K562 (cell line): ENCODE results near the gene THEM5. TPM values are rescaled to one million over a fixed set of nuclear protein-coding genes. Genes with fewer than 3 reads are reported as not detected.

Experiments
- ATAC-seq: fragments of 200-7000 bp; cut with Tn5 transposase; 3 replicates; pipeline ENCODE4 v1.9.1; 2020; ENCODE audit warnings: moderate library complexity
- BruUV-seq: library from RNA; stranded (reverse); fragments of 400-500 nt; replicated peaks from 2 replicates; lab custom pipeline; 2021; lab: Mats Ljungman, UMichigan
- CTCF ChIA-PET: fragments of 300-600 bp; formaldehyde crosslinking; extraction: SDS; loops from one replicate; lab custom pipeline; 2021; ENCODE audit warnings: low intra/inter-chr PET ratio; lab: Yijun Ruan, JAX
- POLR2A ChIA-PET: fragments of 300-600, 350-650 bp; sonication (Branson Sonifier 250); formaldehyde crosslinking; extraction: SDS; loops from one replicate; lab custom pipeline; 2021; ENCODE audit warnings: antibody characterized with exemption, inconsistent platforms; lab: Yijun Ruan, JAX
- DNase-seq, 4 experiments: peaks; one replicate each; pipeline versions ENCODE4 v3.0.0 to v3.0.0-alpha.2; 2011 to 2018; ENCODE audit warnings: low spot score in 3 of 4, mixed read lengths in 3 of 4; ENCODE audit errors: extremely low read depth in 1 of 4
- FAIRE-seq: peaks from 2 replicates; lab custom pipeline; 2011; peaks lifted over from hg19 to GRCh38; lab: Jason Lieb, UNC
- H2AFZ ChIP-seq: 2 replicates; pipeline ENCODE4 v1.6.0; 2011; ENCODE audit warnings: low read depth, low read length, control low read depth, inconsistent platforms
- H3K27ac ChIP-seq: fragments of 200-600 bp; 3 replicates; pipeline ENCODE4 v1.8.0; 2011; ENCODE audit warnings: low read depth, mild to moderate bottlenecking, control low read depth, inconsistent platforms, low read length, moderate library complexity, mixed read lengths; ENCODE audit errors: extremely low read depth
- H3K27me3 ChIP-seq, 2 experiments: fragments of 300-600 bp in 1 of 2; 2 replicates in 1 of 2; 3 replicates in 1 of 2; pipeline versions ENCODE4 v1.6.0 to v1.8.0; 2011; ENCODE audit warnings: inconsistent platforms in 2 of 2, low read length in 2 of 2, mild to moderate bottlenecking in 1 of 2, mixed read lengths in 1 of 2, moderate library complexity in 1 of 2; ENCODE audit not compliant: control insufficient read depth in 2 of 2, insufficient read depth in 2 of 2
- H3K36me3 ChIP-seq: fragments of 300-600 bp; 3 replicates; pipeline ENCODE4 v1.8.0; 2011; ENCODE audit warnings: mild to moderate bottlenecking, low read length, inconsistent platforms; ENCODE audit not compliant: control insufficient read depth, insufficient read depth
- H3K4me1 ChIP-seq, 2 experiments: fragments of 200-600 bp in 1 of 2; replicated peaks in 1 of 2; 2 replicates in 1 of 2; 3 replicates in 1 of 2; pipeline versions ENCODE4 v1.5.1 to v1.8.0; 2011; ENCODE audit warnings: inconsistent platforms in 2 of 2, low read length in 2 of 2, mild to moderate bottlenecking in 1 of 2, mixed read lengths in 1 of 2, moderate library complexity in 1 of 2; ENCODE audit not compliant: control insufficient read depth in 2 of 2, insufficient read depth in 2 of 2
- H3K4me2 ChIP-seq: 2 replicates; pipeline ENCODE4 v1.6.1; 2011; ENCODE audit warnings: low read length, control low read depth, inconsistent platforms, mixed read lengths; ENCODE audit not compliant: insufficient read depth
- H3K4me3 ChIP-seq: fragments of 200-600 bp; sonication (generic), shearing (Covaris generic); 2 replicates; pipeline ENCODE4 v1.5.1; 2016; ENCODE audit warnings: control low read depth, inconsistent platforms
- H3K79me2 ChIP-seq: fragments of 200-600 bp; 3 replicates; pipeline ENCODE4 v1.8.0; 2011; ENCODE audit warnings: low read length, inconsistent platforms; ENCODE audit not compliant: control insufficient read depth, insufficient read depth
- H3K9ac ChIP-seq, 2 experiments: 2 replicates each; pipeline versions ENCODE4 v1.6.0 to v1.6.1; 2011; ENCODE audit warnings: low read depth in 2 of 2, low read length in 2 of 2, control low read depth in 1 of 2, inconsistent platforms in 1 of 2, mild to moderate bottlenecking in 1 of 2, mixed read lengths in 1 of 2; ENCODE audit not compliant: insufficient read depth in 1 of 2
- H3K9me1 ChIP-seq: one replicate; pipeline ENCODE4 v1.6.0; 2011; ENCODE audit warnings: inconsistent platforms, mild to moderate bottlenecking, low read length, moderate library complexity; ENCODE audit not compliant: control insufficient read depth, insufficient read depth
- H3K9me3 ChIP-seq: replicated peaks from 2 replicates; pipeline ENCODE4 v1.5.1; 2011; ENCODE audit warnings: low read depth, low read length, inconsistent platforms; ENCODE audit not compliant: control insufficient read depth, insufficient read depth
- H4K20me1 ChIP-seq: replicated peaks from 2 replicates; pipeline ENCODE4 v1.6.1; 2011; ENCODE audit warnings: low read length, inconsistent platforms, mixed read lengths; ENCODE audit not compliant: control insufficient read depth, insufficient read depth
- ADNP ChIP-seq: fragments of 200-800 bp; sonication (Bioruptor generic); IDR thresholded peaks from 2 replicates; pipeline ENCODE4 v1.6.1; 2016; ENCODE audit warnings: missing genetic modification characterization, missing compliant biosample characterization
- CREBBP ChIP-seq: IDR thresholded peaks from one replicate; pipeline ENCODE4 v1.6.1; 2012; ENCODE audit warnings: low read depth, mild to moderate bottlenecking, control low read depth, inconsistent platforms, low read length
- FOXJ2 ChIP-seq: fragments of 200-800 bp; sonication (Bioruptor generic); IDR thresholded peaks from 2 replicates; pipeline ENCODE4 v1.6.1; 2016; ENCODE audit warnings: missing genetic modification characterization, missing compliant biosample characterization
- ILF3 ChIP-seq: fragments of 450-650 bp; IDR thresholded peaks from 2 replicates; pipeline ENCODE4 v1.6.1; 2018; ENCODE audit warnings: antibody characterized with exemption, mild to moderate bottlenecking, moderate library complexity, borderline replicate concordance
- MED1 ChIP-seq: sonication (generic); formaldehyde crosslinking; IDR thresholded peaks from 2 replicates; pipeline ENCODE4 v1.8.1; 2023; ENCODE audit warnings: missing genetic modification reagents, borderline replicate concordance
- NFYB ChIP-seq: IDR thresholded peaks from 2 replicates; pipeline ENCODE4 v1.6.1; 2011; ENCODE audit warnings: mild to moderate bottlenecking, moderate library complexity; ENCODE audit not compliant: insufficient read length; ENCODE audit errors: extremely low read depth
- OTX1 ChIP-seq: fragments of 450-650 bp; formaldehyde crosslinking; IDR thresholded peaks from 2 replicates; pipeline ENCODE4 v1.4.0; 2022; ENCODE audit warnings: mild to moderate bottlenecking
- PTTG1 ChIP-seq: fragments of 450-650 bp; IDR thresholded peaks from 2 replicates; pipeline ENCODE4 v1.6.1; 2016; ENCODE audit warnings: low read depth, mild to moderate bottlenecking, missing genetic modification characterization, missing compliant biosample characterization
- SIX5 ChIP-seq, 2 experiments: IDR thresholded peaks; 2 replicates each; pipeline ENCODE4 v1.6.1; 2011; ENCODE audit warnings: low read length in 2 of 2, borderline replicate concordance in 1 of 2, low read depth in 1 of 2, mild to moderate bottlenecking in 1 of 2, moderate library complexity in 1 of 2; ENCODE audit not compliant: insufficient read depth in 1 of 2
- SMAD2 ChIP-seq: fragments of 150-350 bp; IDR thresholded peaks from 2 replicates; pipeline ENCODE4 v1.6.1; 2014; ENCODE audit warnings: low read depth, mild to moderate bottlenecking, low read length
- SMARCA5 ChIP-seq: fragments of 450-650 bp; IDR thresholded peaks from 2 replicates; pipeline ENCODE4 v1.6.1; 2016
- SREBF1 ChIP-seq: fragments of 150-350 bp; IDR thresholded peaks from 2 replicates; pipeline ENCODE4 v1.6.1; 2014; ENCODE audit warnings: antibody characterized with exemption, low read depth, low read length, borderline replicate concordance
- ZKSCAN8 ChIP-seq: fragments of 200-800 bp; sonication (Bioruptor generic); IDR thresholded peaks from 2 replicates; pipeline ENCODE4 v1.6.1; 2016; ENCODE audit warnings: missing genetic modification characterization, missing compliant biosample characterization
- ZNF197 ChIP-seq: fragments of 200-800 bp; sonication (Bioruptor generic); IDR thresholded peaks from 2 replicates; pipeline ENCODE4 v1.6.1; 2016; ENCODE audit warnings: low read depth, missing genetic modification characterization, missing compliant biosample characterization
- ZNF212 ChIP-seq: fragments of 450-650 bp; formaldehyde crosslinking; IDR thresholded peaks from 2 replicates; pipeline ENCODE4 v1.4.0; 2020; ENCODE audit warnings: mild to moderate bottlenecking
- ZNF239 ChIP-seq: fragments of 250-450 bp; sonication (Bioruptor Pico); IDR thresholded peaks from 2 replicates; pipeline ENCODE4 v1.4.0; 2020; ENCODE audit warnings: mild to moderate bottlenecking
- ZNF79 ChIP-seq: fragments of 250-450 bp; sonication (Bioruptor Pico); IDR thresholded peaks from 2 replicates; pipeline ENCODE4 v1.4.0; 2020; ENCODE audit warnings: low read depth, mild to moderate bottlenecking, moderate library complexity
- WGBS: fragments of 100-300 bp; shearing (Covaris generic); methylation state at CpG from one replicate; pipeline ENCODE4 v1.1.6; 2016; ENCODE audit warnings: low coverage, mixed read lengths; ENCODE audit not compliant: insufficient coverage; ENCODE audit errors: missing lambda C conversion rate; 5-methylcytosine and 5-hydroxymethylcytosine counted together
- in situ Hi-C: fragments of 300-500 bp; cut with MboI; formaldehyde crosslinking; loops from 4 replicates; pipeline ENCODE4 v1.15.0; 2018; ENCODE audit warnings: inconsistent platforms, mixed read lengths
- intact Hi-C: fragments of 100-400 bp; cut with micrococcal nuclease; formaldehyde crosslinking; loops from 2 replicates; pipeline ENCODE4 v1.14.2; 2022
- polyA plus RNA-seq, 8 experiments: library from polyadenylated mRNA; depleted of rRNA in 4 of 8; stranded (reverse) in 5 of 8; unstranded in 3 of 8; fragments of >200 nt; fragmentation: Nextera tagmentation in 2 of 8; fragmentation: Illumina TruSeq in 1 of 8; extraction: Ambion mirVana in 2 of 8; extraction: Trizol in 1 of 8; gene quantifications; 2 replicates each; pipeline versions ENCODE4 v1.2.1 to v1.2.3, GENCODE V29; 2011 to 2014; ENCODE audit warnings: inconsistent platforms in 1 of 8, missing spikeins in 1 of 8
- total RNA-seq, 7 experiments: library from RNA; depleted of rRNA in 6 of 7; stranded (reverse); fragments of >200 nt in 6 of 7; fragmentation: Illumina TruSeq in 2 of 7; extraction: Trizol in 2 of 7; gene quantifications; 2 replicates each; pipeline versions ENCODE4 v1.2.1 to v1.2.3, GENCODE V29; 2011 to 2021; ENCODE audit warnings: low replicate concordance in 1 of 7
- TF ChIP-seq, protein P1 (sequence below): IDR thresholded peaks from 2 replicates; pipeline ENCODE4 v1.6.1; 2014; ENCODE audit warnings: antibody characterized with exemption
- TF ChIP-seq, protein P2 (sequence below): sonication (generic); formaldehyde crosslinking; IDR thresholded peaks from 2 replicates; pipeline ENCODE4 v1.8.0; 2022; ENCODE audit warnings: missing genetic modification reagents, mild to moderate bottlenecking, borderline replicate concordance

The THEM5 gene
- total and polyA plus RNA-seq, 9 of the 15 experiments (the other 6 are each of a cell fraction or from before 2014, with no cell fraction given) = not detected

DNA sequence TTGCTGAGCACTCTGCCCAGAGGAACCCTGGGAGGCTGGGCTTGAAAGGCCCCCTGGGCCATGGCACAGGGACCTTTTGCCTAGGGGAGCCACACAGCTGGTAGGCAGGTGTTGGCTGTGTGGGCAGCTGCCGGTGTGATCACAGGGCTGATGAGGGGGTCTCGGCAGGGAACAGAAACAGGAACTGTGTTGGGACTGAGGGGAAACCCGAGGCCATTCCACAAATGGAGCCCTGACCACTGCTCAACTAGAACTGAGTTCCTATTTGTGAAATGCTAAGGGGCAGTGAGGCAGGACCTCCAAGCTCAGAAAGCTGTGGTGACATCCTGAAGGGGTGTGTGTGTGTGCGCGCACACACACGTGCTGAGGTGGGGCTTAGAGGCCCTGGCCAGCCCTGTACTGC, 6.4 kb upstream of the THEM5 start:
- H3K79me2 ChIP-seq = no peaks in the 10 kb centered on the region
- ATAC-seq = no peak
- POLR2A ChIA-PET = no interaction called here
- H4K20me1 ChIP-seq = no peaks in the 10 kb centered on the region
- intact Hi-C loops (no loop called here), in situ Hi-C loops (no loop called here)
- WGBS = 33% methylated on average over 6 of the region's 6 CpGs
- peaks cover 0 to 15% of the 10 kb centered on the region in 2 experiments; a peak in 1 of 5 replicates for H3K27me3 ChIP-seq
- FAIRE-seq = no peak
- H3K4me1 ChIP-seq = peaks cover 4 to 5% of the 10 kb centered on the region in 2 experiments; a peak in 3 of 5 replicates
- DNase-seq = no peak
- H2AFZ ChIP-seq = no peak overlapping the region
- CTCF ChIA-PET = no interaction called here
- BruUV-seq = no TSS peak
- TF ChIP-seq ZKSCAN8 (CRISPR knock-in tag) (no peak), ZNF239 (CRISPR knock-in tag) (no peak), OTX1 (CRISPR knock-in tag) (no peak), ADNP (tag) (no peak), SMAD2 (no peak), ZNF79 (no peak), ZNF212 (CRISPR knock-in tag) (no peak), CREBBP (no peak), NFYB (no peak), SREBF1 (no peak), ZNF197 (no peak), SMARCA5 (no peak), ILF3 (no peak), PTTG1 (tag) (no peak), FOXJ2 (tag) (no peak), SIX5 (IDR thresholded peaks at IDR 0.05; ENCODE audit: borderline replicate concordance in 1 of 2, insufficient read depth in 1 of 2, low read depth in 1 of 2, low read length in 2 of 2) (no peak), MED1 (CRISPR knock-in tag) (no peak)
- TF ChIP-seq, protein P1, sequence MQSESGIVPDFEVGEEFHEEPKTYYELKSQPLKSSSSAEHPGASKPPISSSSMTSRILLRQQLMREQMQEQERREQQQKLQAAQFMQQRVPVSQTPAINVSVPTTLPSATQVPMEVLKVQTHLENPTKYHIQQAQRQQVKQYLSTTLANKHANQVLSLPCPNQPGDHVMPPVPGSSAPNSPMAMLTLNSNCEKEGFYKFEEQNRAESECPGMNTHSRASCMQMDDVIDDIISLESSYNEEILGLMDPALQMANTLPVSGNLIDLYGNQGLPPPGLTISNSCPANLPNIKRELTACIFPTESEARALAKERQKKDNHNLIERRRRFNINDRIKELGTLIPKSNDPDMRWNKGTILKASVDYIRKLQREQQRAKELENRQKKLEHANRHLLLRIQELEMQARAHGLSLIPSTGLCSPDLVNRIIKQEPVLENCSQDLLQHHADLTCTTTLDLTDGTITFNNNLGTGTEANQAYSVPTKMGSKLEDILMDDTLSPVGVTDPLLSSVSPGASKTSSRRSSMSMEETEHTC = no peak
- TF ChIP-seq, protein P2, sequence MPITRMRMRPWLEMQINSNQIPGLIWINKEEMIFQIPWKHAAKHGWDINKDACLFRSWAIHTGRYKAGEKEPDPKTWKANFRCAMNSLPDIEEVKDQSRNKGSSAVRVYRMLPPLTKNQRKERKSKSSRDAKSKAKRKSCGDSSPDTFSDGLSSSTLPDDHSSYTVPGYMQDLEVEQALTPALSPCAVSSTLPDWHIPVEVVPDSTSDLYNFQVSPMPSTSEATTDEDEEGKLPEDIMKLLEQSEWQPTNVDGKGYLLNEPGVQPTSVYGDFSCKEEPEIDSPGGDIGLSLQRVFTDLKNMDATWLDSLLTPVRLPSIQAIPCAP = no peak
- TF ChIP-seq, all 486 proteins: peak for 0
- Histone ChIP-seq H3K27ac (no peak overlapping the region), H3K4me2 (no peak overlapping the region), H3K9me3 (no peaks in the 10 kb centered on the region), H3K9me1 (peaks cover 3% of the 10 kb centered on the region), H3K9ac (peak overlapping the region in 1 of 2 experiments; percentile 23; a peak in 2 of 4 replicates), H3K4me3 (no peak overlapping the region), H3K36me3 (no peaks in the 10 kb centered on the region)
